C4-2B (cell line): ENCODE data around the gene TXNRD1.

Source experiments
- ZFX ChIP-seq: fragments of 450-650 bp; IDR thresholded peaks from 2 replicates; pipeline ENCODE4 v1.6.1; 2017
- TF ChIP-seq, protein P1 (sequence below): fragments of 450-650 bp; conservative IDR thresholded peaks from 2 replicates; pipeline ENCODE4 v1.5.1; 2017; ENCODE audit warnings: mild to moderate bottlenecking

GRCh38 chr12:104279164-104279563, 63.6 kb downstream of the TXNRD1 start:
- TF ChIP-seq, protein P1, sequence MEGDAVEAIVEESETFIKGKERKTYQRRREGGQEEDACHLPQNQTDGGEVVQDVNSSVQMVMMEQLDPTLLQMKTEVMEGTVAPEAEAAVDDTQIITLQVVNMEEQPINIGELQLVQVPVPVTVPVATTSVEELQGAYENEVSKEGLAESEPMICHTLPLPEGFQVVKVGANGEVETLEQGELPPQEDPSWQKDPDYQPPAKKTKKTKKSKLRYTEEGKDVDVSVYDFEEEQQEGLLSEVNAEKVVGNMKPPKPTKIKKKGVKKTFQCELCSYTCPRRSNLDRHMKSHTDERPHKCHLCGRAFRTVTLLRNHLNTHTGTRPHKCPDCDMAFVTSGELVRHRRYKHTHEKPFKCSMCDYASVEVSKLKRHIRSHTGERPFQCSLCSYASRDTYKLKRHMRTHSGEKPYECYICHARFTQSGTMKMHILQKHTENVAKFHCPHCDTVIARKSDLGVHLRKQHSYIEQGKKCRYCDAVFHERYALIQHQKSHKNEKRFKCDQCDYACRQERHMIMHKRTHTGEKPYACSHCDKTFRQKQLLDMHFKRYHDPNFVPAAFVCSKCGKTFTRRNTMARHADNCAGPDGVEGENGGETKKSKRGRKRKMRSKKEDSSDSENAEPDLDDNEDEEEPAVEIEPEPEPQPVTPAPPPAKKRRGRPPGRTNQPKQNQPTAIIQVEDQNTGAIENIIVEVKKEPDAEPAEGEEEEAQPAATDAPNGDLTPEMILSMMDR = no peak
- TF ChIP-seq ZFX = no peak
